ENCODE results near the gene SCNN1A. TPM values are rescaled to one million over a fixed set of nuclear protein-coding genes. Genes with fewer than 3 reads are reported as not detected.

The SCNN1A gene
- total RNA-seq, 1 experiment from 2014 or later: 2.9 TPM

- H3K4me1 ChIP-seq (ENCODE audit: insufficient read depth, low read length): peaks cover 33% of the 10 kb centered on the region
- no peaks in the 10 kb centered on the region for H3K9me3 ChIP-seq (ENCODE audit: low read length)
- no peak overlapping the region for H3K9ac ChIP-seq (ENCODE audit: low read length)
- no peak for TF ChIP-seq EZH2phosphoT487 (IDR thresholded peaks at IDR 0.05; ENCODE audit: borderline replicate concordance, low read length)
- no peak for TF ChIP-seq CTCF (conservative IDR thresholded peaks at IDR 0.05; ENCODE audit: low read depth, low read length)
- TF ChIP-seq EZH2 (IDR thresholded peaks at IDR 0.05; ENCODE audit: low read length, unreplicated experiment): no peak
- DNase-seq: no peak
- H4K20me1 ChIP-seq (ENCODE audit: low read length): no peaks in the 10 kb centered on the region
- no peaks in the 10 kb centered on the region for H3F3A ChIP-seq (ENCODE audit: low read length, unreplicated experiment)
- ATAC-seq: no peak
- BruUV-seq (replicated peaks): no TSS peak
- H3K27ac ChIP-seq (ENCODE audit: low read length): no peak overlapping the region
- H3K4me2 ChIP-seq (ENCODE audit: low read length): no peak overlapping the region
- ChIA-PET CTCF (no interaction called here), POLR2A (ENCODE audit: unreplicated experiment) (no interaction called here)
- H3K4me3 ChIP-seq (ENCODE audit: low read length): no peak overlapping the region
- peaks cover 46% of the 10 kb centered on the region for H3K79me2 ChIP-seq (ENCODE audit: low read length)
- H3K27me3 ChIP-seq (ENCODE audit: low read length): no peaks in the 10 kb centered on the region
- no peak overlapping the region for H2AFZ ChIP-seq (ENCODE audit: low read length)
- H3K36me3 ChIP-seq (ENCODE audit: low read depth, low read length): peaks cover 14% of the 10 kb centered on the region
- intact Hi-C loops (cut with micrococcal nuclease): no loop called here
- no peaks in the 10 kb centered on the region for H3K9me2 ChIP-seq (replicated peaks; ENCODE audit: low read length)
These were observed 7.0 kb upstream of the SCNN1A start for GRCh38 chr12:6382371-6382770.

- no peak for TF ChIP-seq EZH2 (IDR thresholded peaks at IDR 0.05; ENCODE audit: low read length, unreplicated experiment)
- no peak for TF ChIP-seq CTCF (conservative IDR thresholded peaks at IDR 0.05; ENCODE audit: low read depth, low read length)
- no peak for TF ChIP-seq EZH2phosphoT487 (IDR thresholded peaks at IDR 0.05; ENCODE audit: borderline replicate concordance, low read length)
- DNase-seq: no peak
- peaks cover 47% of the 10 kb centered on the region for H3K4me1 ChIP-seq (ENCODE audit: insufficient read depth, low read length)
- no peaks in the 10 kb centered on the region; the same call in 1 of the 2 replicates for H3K36me3 ChIP-seq (ENCODE audit: low read depth, low read length)
- no peaks in the 10 kb centered on the region for H3F3A ChIP-seq (ENCODE audit: low read length, unreplicated experiment)
- H2AFZ ChIP-seq (ENCODE audit: low read length): no peak overlapping the region
- intact Hi-C loops (cut with micrococcal nuclease): no loop called here
- H4K20me1 ChIP-seq (ENCODE audit: low read length): no peaks in the 10 kb centered on the region
- no peak for ATAC-seq
- H3K4me2 ChIP-seq (ENCODE audit: low read length): no peak overlapping the region
- no TSS peak for BruUV-seq (replicated peaks)
- ChIA-PET POLR2A (ENCODE audit: unreplicated experiment) (no interaction called here), CTCF (interaction anchor here (0.7 kb wide), 1 partner anchor 34 kb away, joined by 5 read pairs; no protein-coding TSS in a partner anchor)
- H3K9me3 ChIP-seq (ENCODE audit: low read length): no peaks in the 10 kb centered on the region
- H3K27ac ChIP-seq (ENCODE audit: low read length): no peak overlapping the region
- H3K79me2 ChIP-seq (ENCODE audit: low read length): peaks cover 26% of the 10 kb centered on the region
- no peak overlapping the region for H3K9ac ChIP-seq (ENCODE audit: low read length)
- H3K27me3 ChIP-seq (ENCODE audit: low read length): no peaks in the 10 kb centered on the region
- no peak overlapping the region for H3K4me3 ChIP-seq (ENCODE audit: low read length)
- no peaks in the 10 kb centered on the region for H3K9me2 ChIP-seq (replicated peaks; ENCODE audit: low read length)
These were observed 5.1 kb upstream of the SCNN1A start for GRCh38 chr12:6380141-6381121.

All from PC-3 (cell line).